Endothelial cell (in vitro differentiated cells): ENCODE results near the gene SPINK4. TPM values are rescaled to one million over a fixed set of nuclear protein-coding genes. Genes with fewer than 3 reads are reported as not detected.

Experiments used
- DNase-seq: peaks from one replicate; pipeline ENCODE4 v3.0.0; 2021; ENCODE audit warnings: low spot score
- H3K27ac Mint-ChIP-seq: one replicate; pipeline ENCODE4 v1.8.0; 2021; ENCODE audit warnings: mixed read lengths, inconsistent platforms; ENCODE audit not compliant: unreplicated experiment
- H3K27me3 Mint-ChIP-seq: one replicate; pipeline ENCODE4 v1.8.0; 2021; ENCODE audit warnings: mild to moderate bottlenecking, moderate library complexity, mixed read lengths, inconsistent platforms; ENCODE audit not compliant: unreplicated experiment
- H3K36me3 Mint-ChIP-seq: one replicate; pipeline ENCODE4 v1.8.0; 2021; ENCODE audit warnings: mild to moderate bottlenecking, low read depth, mixed read lengths, inconsistent platforms; ENCODE audit not compliant: unreplicated experiment
- H3K4me1 Mint-ChIP-seq: one replicate; pipeline ENCODE4 v1.8.0; 2021; ENCODE audit warnings: mild to moderate bottlenecking, mixed read lengths, inconsistent platforms; ENCODE audit not compliant: unreplicated experiment
- H3K4me3 Mint-ChIP-seq: one replicate; pipeline ENCODE4 v1.8.0; 2021; ENCODE audit warnings: mild to moderate bottlenecking, mixed read lengths, inconsistent platforms; ENCODE audit not compliant: unreplicated experiment
- H3K9me3 Mint-ChIP-seq: one replicate; pipeline ENCODE4 v1.8.0; 2021; ENCODE audit warnings: mixed read lengths, inconsistent platforms; ENCODE audit not compliant: unreplicated experiment
- CTCF ChIP-seq: fragments of 200-600 bp; sonication (generic); IDR thresholded peaks from one replicate; pipeline ENCODE4 v1.5.0; 2021; ENCODE audit warnings: antibody characterized with exemption; ENCODE audit not compliant: unreplicated experiment
- total RNA-seq: library from RNA; stranded (reverse); fragmentation: NEBNext Ultra II Directional; extraction: Animal tissue kit (Norgen Biotek cat#: 25700); gene quantifications from one replicate; pipeline ENCODE4 v1.2.1, GENCODE V29; 2021; ENCODE audit not compliant: unreplicated experiment

SPINK4 gene
- total RNA-seq, 1 donor from 2014 or later, result not detected

GRCh38 chr9:33210006-33210715 is 29.8 kb upstream of the SPINK4 start:
- TF ChIP-seq CTCF, result no peak
- H3K27ac Mint-ChIP-seq, result no peak overlapping the region
- DNase-seq, result no peak
- no peaks in the 10 kb centered on the region for H3K9me3 Mint-ChIP-seq
- no peaks in the 10 kb centered on the region for H3K27me3 Mint-ChIP-seq
- peaks cover 3% of the 10 kb centered on the region for H3K4me1 Mint-ChIP-seq
- no peak overlapping the region for H3K4me3 Mint-ChIP-seq
- no peaks in the 10 kb centered on the region for H3K36me3 Mint-ChIP-seq

- no peaks in the 10 kb centered on the region for H3K27me3 Mint-ChIP-seq
- no peak for TF ChIP-seq CTCF
- no peaks in the 10 kb centered on the region for H3K36me3 Mint-ChIP-seq
- DNase-seq, result no peak
- no peak overlapping the region for H3K4me3 Mint-ChIP-seq
- H3K9me3 Mint-ChIP-seq, result no peaks in the 10 kb centered on the region
- H3K4me1 Mint-ChIP-seq, result peaks cover 3% of the 10 kb centered on the region
- H3K27ac Mint-ChIP-seq, result no peak overlapping the region
Measured at GRCh38 chr9:33211695-33212393, 28.1 kb upstream of the SPINK4 start.

- peaks cover 4% of the 10 kb centered on the region for H3K27me3 Mint-ChIP-seq
- no peaks in the 10 kb centered on the region for H3K9me3 Mint-ChIP-seq
- no peaks in the 10 kb centered on the region for H3K36me3 Mint-ChIP-seq
- no peak for TF ChIP-seq CTCF
- no peak overlapping the region for H3K4me3 Mint-ChIP-seq
- no peak overlapping the region for H3K27ac Mint-ChIP-seq
- no peak for DNase-seq
- H3K4me1 Mint-ChIP-seq, result peaks cover 27% of the 10 kb centered on the region
Measured at GRCh38 chr9:33220681-33221567, 19.0 kb upstream of the SPINK4 start.

GRCh38 chr9:33221568-33221884 is 18.4 kb upstream of the SPINK4 start:
- no peak for TF ChIP-seq CTCF
- no peaks in the 10 kb centered on the region for H3K36me3 Mint-ChIP-seq
- no peak for DNase-seq
- H3K9me3 Mint-ChIP-seq, result no peaks in the 10 kb centered on the region
- peaks cover 4% of the 10 kb centered on the region for H3K27me3 Mint-ChIP-seq
- H3K4me3 Mint-ChIP-seq, result no peak overlapping the region
- no peak overlapping the region for H3K27ac Mint-ChIP-seq
- H3K4me1 Mint-ChIP-seq, result peaks cover 28% of the 10 kb centered on the region
